K562 (cell line): ENCODE results near the gene NOTCH2NLA. TPM values are rescaled to one million over a fixed set of nuclear protein-coding genes. Genes with fewer than 3 reads are reported as not detected.
"Not testable (repeated sequence)": the region's sequence is repeated elsewhere in the genome, so short reads cannot be mapped to it uniquely, and the experiment has no call there.

Experiments
- ATF1 ChIP-seq, 2 experiments: fragments of 450-650 bp in 1 of 2; IDR thresholded peaks; 2 replicates each; pipeline ENCODE4 v1.6.1; 2016; ENCODE audit warnings: missing compliant biosample characterization in 1 of 2, missing genetic modification characterization in 1 of 2
- CTBP1 ChIP-seq: fragments of 450-650 bp; IDR thresholded peaks from 2 replicates; pipeline ENCODE4 v1.6.1; 2016; ENCODE audit warnings: borderline replicate concordance
- CXXC5 ChIP-seq: fragments of 250-450 bp; sonication (Bioruptor Pico); IDR thresholded peaks from 2 replicates; pipeline ENCODE4 v1.8.0; 2022; ENCODE audit warnings: inconsistent platforms, mild to moderate bottlenecking, moderate library complexity
- E2F3 ChIP-seq: fragments of 250-450 bp; sonication (Bioruptor Pico); IDR thresholded peaks from 2 replicates; pipeline ENCODE4 v1.4.0; 2020; ENCODE audit warnings: mild to moderate bottlenecking
- EP400 ChIP-seq: fragments of 450-650 bp; IDR thresholded peaks from 2 replicates; pipeline ENCODE4 v1.6.1; 2017; ENCODE audit warnings: antibody characterized with exemption, mild to moderate bottlenecking, moderate library complexity
- ESRRA ChIP-seq: fragments of 450-650 bp; IDR thresholded peaks from 2 replicates; pipeline ENCODE4 v1.6.1; 2014; ENCODE audit warnings: low read depth, mild to moderate bottlenecking, moderate library complexity, borderline replicate concordance
- HDAC1 ChIP-seq, 2 experiments: fragments of 450-650 bp; IDR thresholded peaks; 2 replicates each; pipeline ENCODE4 v1.6.1; 2016 to 2017; ENCODE audit warnings: inconsistent platforms in 1 of 2, mild to moderate bottlenecking in 1 of 2, moderate library complexity in 1 of 2
- KDM2B ChIP-seq: fragments of 250-450 bp; sonication (Bioruptor Pico); IDR thresholded peaks from 2 replicates; pipeline ENCODE4 v1.8.0; 2021; ENCODE audit warnings: mild to moderate bottlenecking, moderate library complexity
- MAZ ChIP-seq, 2 experiments: fragments of 450-650 bp in 1 of 2; sonication (generic) in 1 of 2; formaldehyde crosslinking; IDR thresholded peaks in 1 of 2; conservative IDR thresholded peaks in 1 of 2; 2 replicates each; pipeline versions ENCODE4 v1.4.0 to v1.5.0; 2020; ENCODE audit warnings: mild to moderate bottlenecking in 1 of 2, missing genetic modification reagents in 1 of 2
- PHF21A ChIP-seq: fragments of 450-650 bp; IDR thresholded peaks from 2 replicates; pipeline ENCODE4 v1.6.1; 2017; ENCODE audit warnings: low read depth, borderline replicate concordance
- POLR2A ChIP-seq: fragments of 450-650 bp; conservative IDR thresholded peaks from 2 replicates; pipeline ENCODE4 v1.6.1; 2016
- POLR2B ChIP-seq: fragments of 450-650 bp; IDR thresholded peaks from 2 replicates; pipeline ENCODE4 v1.6.1; 2018; ENCODE audit warnings: low read depth; ENCODE audit not compliant: partially characterized antibody
- POLR2G ChIP-seq: fragments of 200-400 bp; formaldehyde crosslinking; IDR thresholded peaks from 2 replicates; pipeline ENCODE4 v1.6.1; 2017; ENCODE audit warnings: low read depth, mild to moderate bottlenecking, antibody characterized with exemption, low read length, moderate library complexity
- RB1 ChIP-seq: fragments of 450-650 bp; IDR thresholded peaks from 2 replicates; pipeline ENCODE4 v1.6.1; 2017; ENCODE audit warnings: low read depth, mild to moderate bottlenecking
- RBFOX2 ChIP-seq: fragments of 200-400 bp; formaldehyde crosslinking; IDR thresholded peaks from 2 replicates; pipeline ENCODE4 v1.6.1; 2017; ENCODE audit warnings: low read depth, mild to moderate bottlenecking, low read length, moderate library complexity
- SMAD4 ChIP-seq: fragments of 250-450 bp; sonication (Bioruptor Pico); conservative IDR thresholded peaks from 2 replicates; pipeline ENCODE4 v1.8.0; 2021; ENCODE audit warnings: inconsistent platforms, mild to moderate bottlenecking, moderate library complexity
- TAF7 ChIP-seq: fragments of 450-650 bp; IDR thresholded peaks from 2 replicates; pipeline ENCODE4 v1.6.1; 2016; ENCODE audit warnings: missing genetic modification characterization, missing compliant biosample characterization
- ZFX ChIP-seq: sonication (generic); formaldehyde crosslinking; IDR thresholded peaks from 2 replicates; pipeline ENCODE4 v1.8.0; 2022; ENCODE audit warnings: mild to moderate bottlenecking, missing genetic modification reagents, moderate library complexity
- polyA plus RNA-seq, 8 experiments: library from polyadenylated mRNA; depleted of rRNA in 4 of 8; stranded (reverse) in 5 of 8; unstranded in 3 of 8; fragments of >200 nt; fragmentation: Nextera tagmentation in 2 of 8; fragmentation: Illumina TruSeq in 1 of 8; extraction: Ambion mirVana in 2 of 8; extraction: Trizol in 1 of 8; gene quantifications; 2 replicates each; pipeline versions ENCODE4 v1.2.1 to v1.2.3, GENCODE V29; 2011 to 2014; ENCODE audit warnings: inconsistent platforms in 1 of 8, missing spikeins in 1 of 8
- total RNA-seq, 7 experiments: library from RNA; depleted of rRNA in 6 of 7; stranded (reverse); fragments of >200 nt in 6 of 7; fragmentation: Illumina TruSeq in 2 of 7; extraction: Trizol in 2 of 7; gene quantifications; 2 replicates each; pipeline versions ENCODE4 v1.2.1 to v1.2.3, GENCODE V29; 2011 to 2021; ENCODE audit warnings: low replicate concordance in 1 of 7
- TF ChIP-seq, protein P1 (sequence below): sonication (generic); formaldehyde crosslinking; IDR thresholded peaks from 2 replicates; pipeline ENCODE4 v1.9.0; 2022; ENCODE audit warnings: mild to moderate bottlenecking, missing genetic modification reagents
- TF ChIP-seq, protein P2 (sequence below): fragments of 250-450 bp; sonication (Bioruptor Pico); IDR thresholded peaks from 2 replicates; pipeline ENCODE4 v1.9.0; 2021; ENCODE audit warnings: mild to moderate bottlenecking
- TF ChIP-seq, protein P3 (sequence below): sonication (generic); formaldehyde crosslinking; IDR thresholded peaks from 2 replicates; pipeline ENCODE4 v1.8.0; 2022; ENCODE audit warnings: missing genetic modification reagents, mild to moderate bottlenecking, moderate library complexity, borderline replicate concordance
- TF ChIP-seq, protein P4 (sequence below), 2 experiments: fragments of 450-650 bp; IDR thresholded peaks; 2 replicates each; pipeline ENCODE4 v1.6.1; 2016
- TF ChIP-seq, protein P5 (sequence below), 2 experiments: fragments of 450-650 bp; conservative IDR thresholded peaks; 2 replicates each; pipeline ENCODE4 v1.6.1; 2017; ENCODE audit warnings: mild to moderate bottlenecking in 2 of 2, moderate library complexity in 2 of 2

Gene NOTCH2NLA
- total and polyA plus RNA-seq, 9 of the 15 experiments (the other 6 are each of a cell fraction or from before 2014, with no cell fraction given) = 1.5 to 20.4 (median 8.7) TPM

DNA sequence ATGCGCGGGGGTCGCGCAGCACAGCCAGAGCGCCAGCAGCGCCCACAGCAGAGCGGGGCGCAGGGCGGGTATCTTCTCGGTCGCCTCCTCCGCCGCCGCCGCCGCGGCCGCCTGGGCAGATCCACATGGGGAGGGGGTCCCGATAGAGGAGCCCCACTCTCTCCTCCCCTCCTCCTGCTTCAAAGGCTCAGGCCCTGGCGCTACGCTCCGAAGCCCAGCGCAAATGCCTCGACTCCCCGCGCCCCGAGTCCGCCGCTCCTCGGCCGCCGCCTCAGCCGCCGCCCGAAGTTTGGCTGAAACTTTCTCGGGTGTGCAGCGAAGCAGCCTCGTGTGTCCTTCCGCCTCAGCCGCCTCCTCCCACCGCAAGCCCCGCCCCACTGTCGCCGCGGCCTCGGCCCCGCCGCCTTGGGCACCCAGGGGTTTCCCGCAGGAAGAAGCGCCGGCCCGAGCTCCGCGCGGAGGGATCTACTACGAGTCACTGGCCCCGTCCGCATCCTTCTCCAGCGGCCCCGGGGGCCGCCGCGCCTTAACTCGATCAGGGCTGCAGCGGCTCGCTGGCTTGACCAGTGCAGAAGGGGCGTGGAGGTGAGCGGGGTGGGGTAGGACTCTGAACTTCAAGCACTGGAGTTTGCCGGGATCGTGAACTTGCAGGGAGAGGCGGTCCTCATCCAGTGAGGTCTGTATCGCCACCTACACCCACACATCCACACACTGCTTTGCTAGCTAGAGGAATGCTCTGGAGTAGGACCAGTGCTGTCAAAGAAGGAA lies at the start of gene NOTCH2NLA (continued):
- TF ChIP-seq CTBP1 (peak; percentile 52; the same call in 1 of the 2 replicates), ESRRA (0 out of 2 replicates have a peak, but pooled peaks have one; percentile 12), CXXC5 (CRISPR knock-in tag) (peak; percentile 73), TAF7 (tag) (peak; percentile 27; the same call in 1 of the 2 replicates), POLR2A (peak; percentile 70), MAZ (CRISPR knock-in tag; conservative IDR thresholded peaks at IDR 0.05 in 1 of 2, IDR thresholded peaks at IDR 0.05 in 1 of 2) (peak in 1 of 2 experiments; percentile 73; a peak in 2 of 4 replicates), RBFOX2 (peak; percentile 35; the same call in 1 of the 2 replicates), ZFX (peak; percentile 43; the same call in 1 of the 2 replicates), PHF21A (peak; percentile 51; the same call in 1 of the 2 replicates), EP400 (peak; percentile 20; the same call in 1 of the 2 replicates), POLR2B (peak; percentile 49), ATF1 (tag; IDR thresholded peaks at IDR 0.05) (peak; percentile 19; the same call in 1 of the 2 replicates), POLR2G (peak; percentile 66), RB1 (peak; percentile 57), E2F3 (CRISPR knock-in tag) (0 out of 2 replicates have a peak, but pooled peaks have one; percentile 42), KDM2B (CRISPR knock-in tag) (0 out of 2 replicates have a peak, but pooled peaks have one; percentile 48), HDAC1 (IDR thresholded peaks at IDR 0.05) (peak in 1 of 2 experiments; percentile 31; a peak in 1 of 4 replicates), SMAD4 (CRISPR knock-in tag) (peak; percentile 76)
- TF ChIP-seq, protein P1, sequence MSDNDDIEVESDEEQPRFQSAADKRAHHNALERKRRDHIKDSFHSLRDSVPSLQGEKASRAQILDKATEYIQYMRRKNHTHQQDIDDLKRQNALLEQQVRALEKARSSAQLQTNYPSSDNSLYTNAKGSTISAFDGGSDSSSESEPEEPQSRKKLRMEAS (CRISPR knock-in tag) = 0 out of 2 replicates have a peak, but pooled peaks have one; percentile 17
- TF ChIP-seq, protein P2, sequence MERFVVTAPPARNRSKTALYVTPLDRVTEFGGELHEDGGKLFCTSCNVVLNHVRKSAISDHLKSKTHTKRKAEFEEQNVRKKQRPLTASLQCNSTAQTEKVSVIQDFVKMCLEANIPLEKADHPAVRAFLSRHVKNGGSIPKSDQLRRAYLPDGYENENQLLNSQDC (CRISPR knock-in tag) = peak; percentile 93; the same call in 1 of the 2 replicates
- TF ChIP-seq, protein P3, sequence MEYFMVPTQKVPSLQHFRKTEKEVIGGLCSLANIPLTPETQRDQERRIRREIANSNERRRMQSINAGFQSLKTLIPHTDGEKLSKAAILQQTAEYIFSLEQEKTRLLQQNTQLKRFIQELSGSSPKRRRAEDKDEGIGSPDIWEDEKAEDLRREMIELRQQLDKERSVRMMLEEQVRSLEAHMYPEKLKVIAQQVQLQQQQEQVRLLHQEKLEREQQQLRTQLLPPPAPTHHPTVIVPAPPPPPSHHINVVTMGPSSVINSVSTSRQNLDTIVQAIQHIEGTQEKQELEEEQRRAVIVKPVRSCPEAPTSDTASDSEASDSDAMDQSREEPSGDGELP (CRISPR knock-in tag) = peak; percentile 16; the same call in 1 of the 2 replicates
- TF ChIP-seq ATF1 (CRISPR knock-in tag; IDR thresholded peaks at IDR 0.05) = not testable (repeated sequence)
- TF ChIP-seq, protein P4, sequence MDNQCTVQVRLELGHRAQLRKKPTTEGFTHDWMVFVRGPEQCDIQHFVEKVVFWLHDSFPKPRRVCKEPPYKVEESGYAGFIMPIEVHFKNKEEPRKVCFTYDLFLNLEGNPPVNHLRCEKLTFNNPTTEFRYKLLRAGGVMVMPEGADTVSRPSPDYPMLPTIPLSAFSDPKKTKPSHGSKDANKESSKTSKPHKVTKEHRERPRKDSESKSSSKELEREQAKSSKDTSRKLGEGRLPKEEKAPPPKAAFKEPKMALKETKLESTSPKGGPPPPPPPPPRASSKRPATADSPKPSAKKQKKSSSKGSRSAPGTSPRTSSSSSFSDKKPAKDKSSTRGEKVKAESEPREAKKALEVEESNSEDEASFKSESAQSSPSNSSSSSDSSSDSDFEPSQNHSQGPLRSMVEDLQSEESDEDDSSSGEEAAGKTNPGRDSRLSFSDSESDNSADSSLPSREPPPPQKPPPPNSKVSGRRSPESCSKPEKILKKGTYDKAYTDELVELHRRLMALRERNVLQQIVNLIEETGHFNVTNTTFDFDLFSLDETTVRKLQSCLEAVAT (IDR thresholded peaks at IDR 0.05) = 0 out of 4 replicates have a peak, but pooled peaks of 1 of the 2 experiments have one; percentile 21
- TF ChIP-seq, protein P5, sequence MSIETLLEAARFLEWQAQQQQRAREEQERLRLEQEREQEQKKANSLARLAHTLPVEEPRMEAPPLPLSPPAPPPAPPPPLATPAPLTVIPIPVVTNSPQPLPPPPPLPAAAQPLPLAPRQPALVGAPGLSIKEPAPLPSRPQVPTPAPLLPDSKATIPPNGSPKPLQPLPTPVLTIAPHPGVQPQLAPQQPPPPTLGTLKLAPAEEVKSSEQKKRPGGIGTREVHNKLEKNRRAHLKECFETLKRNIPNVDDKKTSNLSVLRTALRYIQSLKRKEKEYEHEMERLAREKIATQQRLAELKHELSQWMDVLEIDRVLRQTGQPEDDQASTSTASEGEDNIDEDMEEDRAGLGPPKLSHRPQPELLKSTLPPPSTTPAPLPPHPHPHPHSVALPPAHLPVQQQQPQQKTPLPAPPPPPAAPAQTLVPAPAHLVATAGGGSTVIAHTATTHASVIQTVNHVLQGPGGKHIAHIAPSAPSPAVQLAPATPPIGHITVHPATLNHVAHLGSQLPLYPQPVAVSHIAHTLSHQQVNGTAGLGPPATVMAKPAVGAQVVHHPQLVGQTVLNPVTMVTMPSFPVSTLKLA (conservative IDR thresholded peaks at IDR 0.05) = 0 out of 4 replicates have a peak, but pooled peaks of 1 of the 2 experiments have one; percentile 29
